ENCODE measurements around the gene DUSP28. TPM values are rescaled to one million over a fixed set of nuclear protein-coding genes. Genes with fewer than 3 reads are reported as not detected.
A peak's percentile ranks its signal among the peaks of the same experiment; 100 is the strongest.

Gene DUSP28
- total RNA-seq, 2 experiments from 2014 or later, result 4.5 to 6.2 TPM

DNA sequence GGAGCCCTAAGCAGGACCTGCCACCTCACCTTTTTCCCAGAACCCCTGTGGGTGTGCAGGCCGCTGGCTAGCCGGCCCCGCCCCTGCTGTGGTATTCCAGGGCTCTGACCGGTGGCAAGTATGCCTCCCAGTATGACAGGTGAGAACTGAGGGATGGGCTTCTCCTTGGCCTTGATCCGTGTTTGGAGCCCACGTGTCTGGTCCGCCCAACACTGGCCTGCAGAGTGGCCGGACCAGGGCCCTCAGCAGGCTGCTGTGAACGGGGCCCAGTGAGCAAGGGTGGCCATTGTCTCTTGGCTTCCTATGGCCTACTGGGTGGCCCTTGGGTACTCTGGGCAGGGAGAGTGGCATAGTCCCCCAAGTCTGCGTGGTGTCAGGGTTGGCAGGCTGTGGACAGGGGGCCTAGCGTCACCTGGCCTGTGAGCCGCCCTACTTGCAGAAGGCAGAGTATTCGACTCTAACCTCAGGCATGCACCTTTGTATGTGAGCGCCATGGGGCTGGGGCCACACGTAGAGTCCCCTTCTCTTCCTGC lies 9.9 kb downstream of the DUSP28 start:
- Mint-ChIP-seq H3K27me3 (no peaks in the 10 kb centered on the region), H3K4me3 (peak overlapping the region; percentile 70)

DNA sequence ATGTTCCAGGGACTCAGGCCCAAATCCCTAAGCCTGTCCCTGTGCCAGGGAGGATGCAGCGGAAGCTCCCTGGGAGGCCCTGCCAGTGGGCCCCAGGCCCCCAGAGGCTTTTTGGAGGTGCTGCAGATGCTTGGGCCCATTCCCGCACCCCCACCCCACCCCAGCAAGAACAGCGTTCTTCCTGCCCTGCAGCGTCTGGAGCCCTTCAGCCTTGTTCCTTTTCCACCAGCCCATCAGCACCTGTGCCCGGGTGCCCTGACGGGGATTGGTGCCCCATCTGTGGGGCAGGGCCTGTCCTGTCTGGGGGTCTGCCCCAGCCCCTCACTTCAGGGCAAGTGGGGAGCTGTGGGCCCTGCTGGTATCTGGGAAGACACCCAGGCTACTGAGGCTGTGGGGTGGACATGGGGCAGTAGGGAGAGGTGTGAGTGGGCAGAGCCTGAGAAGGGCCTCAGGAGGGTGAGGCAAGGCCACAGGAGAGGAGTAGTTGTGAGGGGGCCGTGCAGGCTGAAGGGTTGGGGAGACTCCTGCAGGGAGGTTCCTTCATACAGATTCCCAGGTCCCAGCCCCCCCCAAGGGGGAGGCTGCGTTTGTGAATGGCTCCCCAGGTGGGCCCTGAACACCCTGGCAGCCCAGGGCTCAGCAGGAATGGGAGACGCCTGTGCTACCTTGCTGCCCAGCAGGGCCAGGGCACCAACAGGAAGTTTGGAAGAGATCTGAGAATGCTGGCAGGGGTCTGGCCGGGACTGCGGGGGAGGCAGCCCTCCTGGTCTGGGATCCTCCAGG lies 10.6 kb downstream of the DUSP28 start:
- Mint-ChIP-seq H3K4me3 (no peak overlapping the region), H3K36me3 (ENCODE audit: low read depth) (no peaks in the 10 kb centered on the region), H3K27ac (peak overlapping the region; percentile 25), H3K9me3 (no peaks in the 10 kb centered on the region), H3K4me1 (ENCODE audit: low read depth) (peaks cover 23% of the 10 kb centered on the region), H3K27me3 (no peaks in the 10 kb centered on the region)
- ATAC-seq (no peak), DNase-seq (no peak)
- intact Hi-C loops (cut with micrococcal nuclease), result no loop called here
- ChIA-PET POLR2A (interaction anchor here (1.3 to 13.3 kb wide), 4 partner anchors 9 to 16 kb away, joined by 3 to 118 read pairs (median 6); partner anchors contain the start of genes CAPN10 and DUSP28), CTCF (interaction anchor here (1.8 to 2.1 kb wide), 2 partner anchors 9 to 15 kb away, joined by 5 to 18 read pairs; partner anchors contain the start of gene CAPN10)
- TF ChIP-seq, protein P1, sequence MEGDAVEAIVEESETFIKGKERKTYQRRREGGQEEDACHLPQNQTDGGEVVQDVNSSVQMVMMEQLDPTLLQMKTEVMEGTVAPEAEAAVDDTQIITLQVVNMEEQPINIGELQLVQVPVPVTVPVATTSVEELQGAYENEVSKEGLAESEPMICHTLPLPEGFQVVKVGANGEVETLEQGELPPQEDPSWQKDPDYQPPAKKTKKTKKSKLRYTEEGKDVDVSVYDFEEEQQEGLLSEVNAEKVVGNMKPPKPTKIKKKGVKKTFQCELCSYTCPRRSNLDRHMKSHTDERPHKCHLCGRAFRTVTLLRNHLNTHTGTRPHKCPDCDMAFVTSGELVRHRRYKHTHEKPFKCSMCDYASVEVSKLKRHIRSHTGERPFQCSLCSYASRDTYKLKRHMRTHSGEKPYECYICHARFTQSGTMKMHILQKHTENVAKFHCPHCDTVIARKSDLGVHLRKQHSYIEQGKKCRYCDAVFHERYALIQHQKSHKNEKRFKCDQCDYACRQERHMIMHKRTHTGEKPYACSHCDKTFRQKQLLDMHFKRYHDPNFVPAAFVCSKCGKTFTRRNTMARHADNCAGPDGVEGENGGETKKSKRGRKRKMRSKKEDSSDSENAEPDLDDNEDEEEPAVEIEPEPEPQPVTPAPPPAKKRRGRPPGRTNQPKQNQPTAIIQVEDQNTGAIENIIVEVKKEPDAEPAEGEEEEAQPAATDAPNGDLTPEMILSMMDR (IDR thresholded peaks at IDR 0.05), result no peak

More for the DNA sequence above, 9.9 kb downstream of the DUSP28 start:
- intact Hi-C loops (cut with micrococcal nuclease), result loop anchor here (5.0 kb wide), 2 partner anchors 52 to 53 kb away; no protein-coding TSS in a partner anchor
- H3K9me3 Mint-ChIP-seq, result no peaks in the 10 kb centered on the region
- ATAC-seq, result no peak
- DNase-seq, result no peak
- peaks cover 3% of the 10 kb centered on the region for H3K36me3 Mint-ChIP-seq (ENCODE audit: low read depth)
- CTCF ChIA-PET, result interaction anchor here (1.8 to 2.1 kb wide), 3 partner anchors 9 to 16 kb away, joined by 5 to 18 read pairs (median 10); partner anchors contain the start of gene CAPN10
- peaks cover 28% of the 10 kb centered on the region for H3K4me1 Mint-ChIP-seq (ENCODE audit: low read depth)
- TF ChIP-seq, protein P1 (IDR thresholded peaks at IDR 0.05), result no peak
- POLR2A ChIA-PET, result interaction anchor here (1.3 to 13.3 kb wide), 2 partner anchors 10 to 16 kb away, joined by 3 to 118 read pairs; partner anchors contain the start of gene CAPN10
- no peak overlapping the region for H3K27ac Mint-ChIP-seq

DNA sequence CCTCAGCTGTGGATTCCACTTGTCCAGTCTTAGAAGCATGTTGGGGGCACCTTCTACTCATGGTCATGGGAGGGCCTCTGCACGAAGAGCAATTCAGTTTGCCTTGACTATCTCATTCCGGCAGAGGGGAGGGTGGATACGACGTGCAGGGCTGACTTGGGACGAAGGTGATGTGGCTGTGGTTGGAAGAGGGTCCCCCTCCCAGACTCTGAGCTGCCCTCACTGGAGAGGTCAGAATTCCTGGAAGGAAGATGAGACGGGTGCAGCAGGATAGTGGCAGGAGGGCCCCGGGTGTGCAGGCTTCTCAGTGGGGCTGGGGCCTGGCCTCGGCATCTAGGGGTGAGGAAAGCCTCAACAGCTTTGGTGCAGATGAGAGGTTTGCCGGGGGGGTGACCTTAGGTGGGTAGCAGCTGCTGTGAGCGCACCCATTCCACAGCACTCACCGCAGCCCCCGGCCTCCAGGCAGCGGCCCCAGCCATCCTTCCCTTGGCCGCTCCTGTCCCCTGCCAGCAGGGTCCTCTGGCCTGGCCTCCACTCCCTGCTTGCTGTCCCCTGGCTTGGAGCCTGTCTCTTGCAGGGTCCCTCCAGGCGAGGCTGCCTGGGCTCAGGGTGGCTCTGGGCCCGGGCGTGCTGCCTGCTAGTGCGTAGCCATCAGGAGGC lies 11.3 kb downstream of the DUSP28 start:
- no peak overlapping the region for H3K4me3 Mint-ChIP-seq
- TF ChIP-seq, protein P1 (IDR thresholded peaks at IDR 0.05), result no peak
- DNase-seq, result peak; percentile 2
- intact Hi-C loops (cut with micrococcal nuclease), result no loop called here
- CTCF ChIA-PET, result interaction anchor here (1.8 kb wide), 1 partner anchor 9 kb away, joined by 5 read pairs; no protein-coding TSS in a partner anchor
- POLR2A ChIA-PET, result interaction anchor here (1.3 to 1.4 kb wide), 3 partner anchors 9 to 15 kb away, joined by 3 to 6 read pairs (median 5); partner anchors contain the start of genes CAPN10 and DUSP28
- peaks cover 23% of the 10 kb centered on the region for H3K4me1 Mint-ChIP-seq (ENCODE audit: low read depth)
- H3K27ac Mint-ChIP-seq, result no peak overlapping the region
- no peaks in the 10 kb centered on the region for H3K36me3 Mint-ChIP-seq (ENCODE audit: low read depth)
- no peaks in the 10 kb centered on the region for H3K27me3 Mint-ChIP-seq
- ATAC-seq, result no peak
- no peaks in the 10 kb centered on the region for H3K9me3 Mint-ChIP-seq

DNA sequence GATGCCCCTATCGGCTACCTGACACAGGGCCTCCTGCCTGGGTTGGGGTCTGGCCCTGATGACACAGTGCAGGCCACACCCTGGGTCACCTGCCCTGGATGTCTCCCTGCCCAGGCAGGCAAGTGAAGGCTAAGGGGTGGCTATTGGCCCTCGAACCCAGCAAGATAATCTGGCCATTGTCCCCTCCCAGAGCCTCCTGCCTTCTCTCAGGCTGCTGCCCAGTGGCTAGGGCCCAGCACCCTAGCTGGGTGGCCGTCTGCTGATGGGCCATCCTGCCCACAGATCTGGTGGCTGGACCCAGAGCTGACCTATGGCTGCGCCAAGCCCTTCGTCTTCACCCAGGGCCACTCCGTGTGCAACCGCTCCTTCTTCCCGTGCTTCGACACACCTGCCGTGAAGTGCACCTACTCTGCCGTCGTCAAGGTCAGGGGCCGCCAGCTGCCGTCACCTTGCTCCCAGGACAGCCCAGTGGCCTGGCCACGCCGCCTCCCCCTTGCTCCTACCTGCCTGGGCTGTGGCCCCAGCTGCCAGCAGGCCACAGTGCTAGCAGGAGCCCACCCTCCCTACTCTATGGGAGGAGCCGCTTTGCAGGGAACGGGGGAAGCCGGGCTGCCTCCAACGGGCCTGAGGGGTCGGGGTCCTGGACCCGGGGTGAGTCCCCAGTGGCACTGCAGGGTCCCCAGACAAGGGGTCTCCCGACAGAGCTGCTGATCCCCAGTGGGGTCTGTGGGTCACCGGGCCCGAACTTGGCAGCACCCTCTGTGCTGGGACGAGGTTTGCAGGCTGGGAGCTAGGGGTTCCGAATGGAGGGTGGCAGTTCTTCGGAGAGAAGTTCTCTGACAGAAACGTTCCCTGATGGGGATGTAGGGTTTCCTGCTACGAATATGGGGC lies 12.2 kb downstream of the DUSP28 start:
- H3K36me3 Mint-ChIP-seq (ENCODE audit: low read depth), result no peaks in the 10 kb centered on the region
- ChIA-PET POLR2A (interaction anchor here (0.9 to 1.6 kb wide), 4 partner anchors 12 to 14 kb away, joined by 3 to 6 read pairs (median 4); partner anchors contain the start of genes CAPN10 and DUSP28), CTCF (interaction anchor here (1.8 kb wide), 1 partner anchor 8 kb away, joined by 5 read pairs; no protein-coding TSS in a partner anchor)
- H3K4me1 Mint-ChIP-seq (ENCODE audit: low read depth), result peaks cover 23% of the 10 kb centered on the region
- TF ChIP-seq, protein P1 (IDR thresholded peaks at IDR 0.05), result no peak
- no peak for ATAC-seq
- H3K27me3 Mint-ChIP-seq, result no peaks in the 10 kb centered on the region
- no peak overlapping the region for H3K27ac Mint-ChIP-seq
- DNase-seq, result no peak
- intact Hi-C loops (cut with micrococcal nuclease), result no loop called here
- no peak overlapping the region for H3K4me3 Mint-ChIP-seq
- H3K9me3 Mint-ChIP-seq, result no peaks in the 10 kb centered on the region

All from activated CD8-positive, alpha-beta T cell treated with anti-CD3 and anti-CD28 coated beads for 36 hours (primary cell).